WTC11 (cell line): ENCODE measurements around the gene MKX. TPM values are rescaled to one million over a fixed set of nuclear protein-coding genes. Genes with fewer than 3 reads are reported as not detected.

ENCODE experiments used
- ATAC-seq: fragments of 200-7000 bp; cut with Tn5 transposase; 2 replicates; pipeline ENCODE4 v1.10.0; 2021; ENCODE audit warnings: mild to moderate bottlenecking, moderate library complexity
- CTCF ChIA-PET: fragments of 300-600 bp; sonication (Branson Sonifier 250); formaldehyde crosslinking; loops from one replicate; lab custom pipeline; 2021; ENCODE audit warnings: antibody characterized with exemption; lab: Charles Lee
- POLR2A ChIA-PET: fragments of 350-600 bp; sonication (Branson Sonifier 250); formaldehyde crosslinking; loops from one replicate; lab custom pipeline; 2021; ENCODE audit warnings: antibody characterized with exemption; lab: Charles Lee
- DNase-seq: peaks from one replicate; pipeline ENCODE4 v3.0.0; 2021; ENCODE audit warnings: low spot score
- H3K27ac Mint-ChIP-seq: 2 replicates; pipeline ENCODE4 v1.8.0; 2021; ENCODE audit warnings: mixed read lengths
- H3K27me3 Mint-ChIP-seq: 2 replicates; pipeline ENCODE4 v1.8.0; 2021; ENCODE audit warnings: low read depth, mild to moderate bottlenecking, moderate library complexity, mixed read lengths
- H3K36me3 Mint-ChIP-seq: 2 replicates; pipeline ENCODE4 v1.8.0; 2021; ENCODE audit warnings: mixed read lengths
- H3K4me1 Mint-ChIP-seq: 2 replicates; pipeline ENCODE4 v1.8.0; 2022; ENCODE audit warnings: mixed read lengths
- H3K4me3 Mint-ChIP-seq: 2 replicates; pipeline ENCODE4 v1.8.0; 2021; ENCODE audit warnings: mild to moderate bottlenecking, moderate library complexity, mixed read lengths
- H3K9me3 Mint-ChIP-seq: 2 replicates; pipeline ENCODE4 v1.8.0; 2021; ENCODE audit warnings: mixed read lengths
- ATF6 ChIP-seq: sonication (generic); formaldehyde crosslinking; IDR thresholded peaks from 2 replicates; pipeline ENCODE4 v1.8.1; 2023; ENCODE audit warnings: mild to moderate bottlenecking, missing genetic modification reagents
- CDX4 ChIP-seq: fragments of 250-450 bp; sonication (Bioruptor Pico); IDR thresholded peaks from 2 replicates; pipeline ENCODE4 v1.9.0; 2021; ENCODE audit warnings: moderate library complexity, mild to moderate bottlenecking, inconsistent platforms, borderline replicate concordance
- CREB1 ChIP-seq: sonication (generic); formaldehyde crosslinking; IDR thresholded peaks from 2 replicates; pipeline ENCODE4 v1.8.0; 2023; ENCODE audit warnings: mild to moderate bottlenecking, missing genetic modification reagents
- CTCF ChIP-seq: fragments of 200-600 bp; IDR thresholded peaks from 2 replicates; pipeline ENCODE4 v1.8.0; 2022; ENCODE audit warnings: antibody characterized with exemption
- E2F1 ChIP-seq: sonication (generic); formaldehyde crosslinking; IDR thresholded peaks from 2 replicates; pipeline ENCODE4 v1.8.0; 2022; ENCODE audit warnings: mild to moderate bottlenecking, missing genetic modification reagents
- ERG ChIP-seq: fragments of 250-450 bp; sonication (Bioruptor Pico); IDR thresholded peaks from 2 replicates; pipeline ENCODE4 v1.8.0; 2021; ENCODE audit warnings: mild to moderate bottlenecking
- ESRRA ChIP-seq: sonication (generic); formaldehyde crosslinking; IDR thresholded peaks from 2 replicates; pipeline ENCODE4 v1.8.1; 2022; ENCODE audit warnings: mild to moderate bottlenecking, missing genetic modification reagents, borderline replicate concordance
- FOXP1 ChIP-seq: sonication (generic); formaldehyde crosslinking; IDR thresholded peaks from 2 replicates; pipeline ENCODE4 v1.8.0; 2022; ENCODE audit warnings: missing genetic modification reagents, mild to moderate bottlenecking, moderate library complexity, borderline replicate concordance
- FOXP4 ChIP-seq: sonication (generic); formaldehyde crosslinking; IDR thresholded peaks from 2 replicates; pipeline ENCODE4 v1.8.0; 2022; ENCODE audit warnings: mild to moderate bottlenecking, missing genetic modification reagents
- GRHL2 ChIP-seq: fragments of 250-450 bp; sonication (Bioruptor Pico); IDR thresholded peaks from 2 replicates; pipeline ENCODE4 v1.8.0; 2022; ENCODE audit warnings: mild to moderate bottlenecking, moderate library complexity; ENCODE audit not compliant: insufficient replicate concordance, severe bottlenecking
- JAZF1 ChIP-seq: fragments of 250-450 bp; sonication (Bioruptor Pico); IDR thresholded peaks from 2 replicates; pipeline ENCODE4 v1.9.0; 2021; ENCODE audit warnings: moderate library complexity, mild to moderate bottlenecking, inconsistent platforms
- MAX ChIP-seq: sonication (generic); formaldehyde crosslinking; IDR thresholded peaks from 2 replicates; pipeline ENCODE4 v1.8.0; 2022; ENCODE audit warnings: mild to moderate bottlenecking, missing genetic modification reagents
- NFYB ChIP-seq: sonication (generic); formaldehyde crosslinking; conservative IDR thresholded peaks from 2 replicates; pipeline ENCODE4 v1.8.0; 2022; ENCODE audit warnings: low read depth, missing genetic modification reagents
- PRDM15 ChIP-seq: sonication (generic); formaldehyde crosslinking; IDR thresholded peaks from 2 replicates; pipeline ENCODE4 v1.8.0; 2022; ENCODE audit warnings: missing genetic modification reagents
- RELA ChIP-seq: sonication (generic); formaldehyde crosslinking; IDR thresholded peaks from 2 replicates; pipeline ENCODE4 v1.8.1; 2022; ENCODE audit warnings: missing genetic modification reagents, mild to moderate bottlenecking, borderline replicate concordance
- SP1 ChIP-seq: sonication (generic); formaldehyde crosslinking; conservative IDR thresholded peaks from 2 replicates; pipeline ENCODE4 v1.8.1; 2022; ENCODE audit warnings: missing genetic modification reagents
- ZBTB21 ChIP-seq: sonication (generic); formaldehyde crosslinking; IDR thresholded peaks from 2 replicates; pipeline ENCODE4 v1.8.1; 2023; ENCODE audit warnings: mild to moderate bottlenecking, missing genetic modification reagents, borderline replicate concordance
- ZNF512 ChIP-seq: sonication (generic); formaldehyde crosslinking; IDR thresholded peaks from 2 replicates; pipeline ENCODE4 v1.8.1; 2022; ENCODE audit warnings: missing genetic modification reagents, borderline replicate concordance
- total RNA-seq: library from RNA; stranded (reverse); gene quantifications from 3 replicates; pipeline ENCODE4 v1.2.3, GENCODE V29; 2021

Gene MKX
- total RNA-seq, 1 experiment from 2014 or later = 1.2 TPM

- TF ChIP-seq FOXP4 (no peak), SP1 (CRISPR knock-in tag) (no peak), ERG (CRISPR knock-in tag) (no peak), CDX4 (no peak), NFYB (CRISPR knock-in tag) (no peak), E2F1 (no peak)
Measured at GRCh38 chr10:27635290-27635689, 110.3 kb downstream of the MKX start (continued).

GRCh38 chr10:27628621-27629020 is 117.0 kb downstream of the MKX start:
- POLR2A ChIA-PET = no interaction called here
- Mint-ChIP-seq H3K4me3 (no peak overlapping the region), H3K36me3 (no peaks in the 10 kb centered on the region), H3K27ac (no peak overlapping the region), H3K9me3 (peaks cover 8% of the 10 kb centered on the region), H3K27me3 (no peaks in the 10 kb centered on the region), H3K4me1 (peaks cover 29% of the 10 kb centered on the region)
- TF ChIP-seq RELA (CRISPR knock-in tag) = no peak
- TF ChIP-seq ZBTB21 (CRISPR knock-in tag) = no peak
- TF ChIP-seq JAZF1 (CRISPR knock-in tag) = no peak
- TF ChIP-seq PRDM15 (CRISPR knock-in tag) = no peak
- TF ChIP-seq ZNF512 = no peak
- TF ChIP-seq CREB1 = no peak
- TF ChIP-seq FOXP1 (CRISPR knock-in tag) = no peak
- TF ChIP-seq GRHL2 = no peak
- no peak for TF ChIP-seq MAX (CRISPR knock-in tag)
- TF ChIP-seq CTCF = no peak
- TF ChIP-seq ATF6 (CRISPR knock-in tag) = no peak
- no peak for TF ChIP-seq ESRRA
- DNase-seq (no peak), ATAC-seq (no peak)
- CTCF ChIA-PET = no interaction called here
